ENCODE data around the gene GSX1.
A peak's percentile ranks its signal among the peaks of the same experiment; 100 is the strongest.
"Not testable (repeated sequence)": the region's sequence is repeated elsewhere in the genome, so short reads cannot be mapped to it uniquely, and the experiment has no call there.

Gene GSX1

GRCh38 chr13:27794921-27795717, 2.8 kb downstream of the GSX1 start:
- no peak for DNase-seq

GRCh38 chr13:27795718-27796019, 3.4 kb downstream of the GSX1 start:
- DNase-seq, result no peak

GRCh38 chr13:27796544-27797227, 4.4 kb downstream of the GSX1 start:
- DNase-seq, result no peak

- no peak for DNase-seq
These were observed 4.9 kb downstream of the GSX1 start for GRCh38 chr13:27797228-27797624.

- DNase-seq, result no peak
These were observed 14.6 kb downstream of the GSX1 start for GRCh38 chr13:27806744-27807387.

GRCh38 chr13:27808851-27809550, 16.7 kb downstream of the GSX1 start:
- no peak for DNase-seq

GRCh38 chr13:27810009-27810408, 17.7 kb downstream of the GSX1 start:
- no peak for DNase-seq

GRCh38 chr13:27810461-27810860, 18.2 kb downstream of the GSX1 start:
- DNase-seq, result no peak

- no peak for DNase-seq
These were observed 21.5 kb downstream of the GSX1 start for GRCh38 chr13:27813826-27814225.

- DNase-seq, result not testable (repeated sequence)
These were observed 25.5 kb downstream of the GSX1 start for GRCh38 chr13:27817832-27818231.

GRCh38 chr13:27820524-27821482, 28.5 kb downstream of the GSX1 start:
- DNase-seq, result no peak

- no peak for DNase-seq
These were observed 29.3 kb downstream of the GSX1 start for GRCh38 chr13:27821566-27821965.

- no peak for DNase-seq
These were observed 30.1 kb downstream of the GSX1 start for GRCh38 chr13:27822258-27822872.

GRCh38 chr13:27822873-27823311, 30.6 kb downstream of the GSX1 start:
- no peak for DNase-seq

GRCh38 chr13:27824121-27824520, 31.8 kb downstream of the GSX1 start:
- DNase-seq, result no peak

- no peak for DNase-seq
These were observed 32.8 kb downstream of the GSX1 start for GRCh38 chr13:27825072-27825471.

- peak; percentile 48 for DNase-seq
These were observed 34.4 kb downstream of the GSX1 start for GRCh38 chr13:27826379-27827353.

- DNase-seq, result no peak
These were observed 35.4 kb downstream of the GSX1 start for GRCh38 chr13:27827646-27828045.

- peak; percentile 35 for DNase-seq
These were observed 37.7 kb downstream of the GSX1 start for GRCh38 chr13:27830010-27830409.

- DNase-seq, result no peak
These were observed 40.9 kb downstream of the GSX1 start for GRCh38 chr13:27833206-27833605.
